GM18858 (cell line): ENCODE measurements around the gene EPAS1.

Experiments used
- ATAC-seq: cut with Tn5 transposase; IDR thresholded peaks from one replicate; pipeline ENCODE4 v1.9.1; 2021; ENCODE audit not compliant: unreplicated experiment

Gene EPAS1

GRCh38 chr2:46380038-46380940 is 83.1 kb downstream of the EPAS1 start:
- ATAC-seq = no peak

DNA sequence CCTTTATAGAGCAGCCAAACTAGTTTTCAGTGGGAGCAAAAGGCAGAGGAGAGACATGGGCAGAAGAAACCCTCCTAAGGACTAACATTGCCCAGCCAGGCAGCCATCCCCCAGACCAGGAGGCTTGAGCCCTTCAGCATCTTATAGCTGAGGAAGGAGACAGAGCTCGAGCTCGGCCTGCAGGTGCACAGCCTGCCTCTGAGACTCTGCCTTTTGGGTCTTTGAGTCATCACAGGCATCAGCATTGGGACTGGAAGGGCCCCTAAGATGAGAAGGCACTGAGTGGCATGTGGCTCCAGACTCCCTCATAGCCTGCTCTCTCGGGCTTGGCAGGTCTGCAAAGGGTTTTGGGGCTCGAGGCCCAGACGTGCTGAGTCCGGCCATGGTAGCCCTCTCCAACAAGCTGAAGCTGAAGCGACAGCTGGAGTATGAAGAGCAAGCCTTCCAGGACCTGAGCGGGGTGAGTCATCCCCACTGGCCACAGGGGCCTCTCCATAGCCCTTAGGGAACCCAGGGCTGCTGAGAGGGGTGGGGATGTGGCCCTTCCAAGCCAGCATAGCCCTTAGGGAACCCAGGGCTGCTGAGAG is 84.1 kb downstream of the EPAS1 start:
- no peak for ATAC-seq

GRCh38 chr2:46381871-46382270 is 84.7 kb downstream of the EPAS1 start:
- no peak for ATAC-seq

DNA sequence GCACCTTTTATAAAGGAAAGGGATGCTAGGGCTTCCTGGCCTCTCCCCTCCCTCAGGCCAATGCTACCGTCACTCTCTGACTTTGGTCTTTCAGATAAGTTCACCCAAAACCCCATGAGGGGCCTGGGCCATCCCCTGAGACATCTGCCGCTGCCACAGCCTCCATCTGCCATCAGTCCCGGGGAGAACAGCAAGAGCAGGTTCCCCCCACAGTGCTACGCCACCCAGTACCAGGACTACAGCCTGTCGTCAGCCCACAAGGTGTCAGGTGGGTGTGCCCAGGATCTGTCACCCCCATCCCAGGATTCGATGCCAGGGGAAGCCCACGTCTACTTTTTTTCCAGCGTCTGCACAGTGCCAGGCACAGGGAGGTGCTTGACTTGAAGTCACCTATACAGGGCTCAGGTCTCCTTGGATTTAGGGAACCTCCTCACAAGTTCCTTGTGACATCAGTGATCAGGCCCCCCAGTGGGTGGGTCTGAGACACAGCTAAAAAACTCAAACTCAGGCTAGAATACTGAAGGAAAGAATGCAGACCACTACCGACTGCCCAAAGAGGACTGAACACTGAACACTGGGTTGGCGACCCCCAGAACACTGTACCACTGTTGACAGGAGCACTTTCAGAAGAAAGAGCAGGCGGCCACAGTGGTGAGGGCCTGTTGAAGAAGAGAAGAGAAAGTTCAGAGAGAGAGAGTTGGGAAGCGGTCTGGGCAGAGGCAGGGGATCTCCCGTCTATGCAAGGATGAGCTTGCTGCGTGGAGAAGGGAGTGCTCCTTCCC is 85.3 kb downstream of the EPAS1 start:
- ATAC-seq = no peak

DNA sequence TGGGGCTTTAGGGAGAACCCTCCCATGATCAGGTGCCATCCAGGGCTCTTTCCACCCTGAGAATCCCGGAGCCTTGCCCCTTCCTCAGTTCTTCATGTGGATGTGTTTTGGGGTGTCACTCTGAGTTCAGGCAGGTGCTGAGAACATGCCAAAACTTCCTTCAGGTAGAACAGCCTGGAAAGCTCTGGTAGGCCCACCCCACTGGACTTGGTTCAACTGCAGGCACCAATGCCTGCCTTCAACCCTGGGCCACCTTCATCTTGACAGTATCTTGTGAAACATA is 85.8 kb downstream of the EPAS1 start:
- no peak for ATAC-seq

DNA sequence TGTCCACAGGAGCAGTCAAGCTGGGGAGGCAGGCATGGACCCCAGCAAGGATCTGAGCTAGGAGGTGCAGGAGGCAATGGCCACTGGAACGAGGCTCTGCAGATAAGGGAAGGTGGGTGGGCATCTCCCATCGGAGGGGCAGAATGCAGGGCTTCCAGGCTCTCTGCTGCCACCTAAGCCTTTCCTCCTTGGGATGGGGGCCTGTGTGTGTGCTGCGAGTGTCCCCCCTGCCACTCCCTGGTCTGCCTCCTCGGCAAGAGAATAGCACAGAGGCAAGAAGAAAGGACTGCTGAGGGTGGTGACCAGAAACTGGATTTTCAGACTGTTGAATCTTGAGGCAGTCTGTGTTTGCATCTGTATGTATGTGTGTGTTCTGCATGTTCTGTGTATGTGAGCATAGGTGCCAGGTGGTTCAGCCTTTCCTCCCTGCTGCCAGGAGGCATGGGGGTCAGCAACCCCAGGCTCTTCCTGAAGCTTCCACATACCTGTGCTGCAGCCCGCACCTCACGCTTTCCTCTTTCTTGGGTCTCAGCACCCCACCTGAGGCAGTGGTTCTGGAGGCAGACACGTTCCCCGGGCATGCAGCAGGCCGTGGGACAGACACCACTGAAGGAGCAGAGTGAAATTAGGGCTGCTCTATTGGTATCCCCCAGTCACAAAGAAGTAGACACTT is 86.7 kb downstream of the EPAS1 start:
- ATAC-seq = no peak

- no peak for ATAC-seq
These were observed 87.2 kb downstream of the EPAS1 start for GRCh38 chr2:46384457-46384815.

DNA sequence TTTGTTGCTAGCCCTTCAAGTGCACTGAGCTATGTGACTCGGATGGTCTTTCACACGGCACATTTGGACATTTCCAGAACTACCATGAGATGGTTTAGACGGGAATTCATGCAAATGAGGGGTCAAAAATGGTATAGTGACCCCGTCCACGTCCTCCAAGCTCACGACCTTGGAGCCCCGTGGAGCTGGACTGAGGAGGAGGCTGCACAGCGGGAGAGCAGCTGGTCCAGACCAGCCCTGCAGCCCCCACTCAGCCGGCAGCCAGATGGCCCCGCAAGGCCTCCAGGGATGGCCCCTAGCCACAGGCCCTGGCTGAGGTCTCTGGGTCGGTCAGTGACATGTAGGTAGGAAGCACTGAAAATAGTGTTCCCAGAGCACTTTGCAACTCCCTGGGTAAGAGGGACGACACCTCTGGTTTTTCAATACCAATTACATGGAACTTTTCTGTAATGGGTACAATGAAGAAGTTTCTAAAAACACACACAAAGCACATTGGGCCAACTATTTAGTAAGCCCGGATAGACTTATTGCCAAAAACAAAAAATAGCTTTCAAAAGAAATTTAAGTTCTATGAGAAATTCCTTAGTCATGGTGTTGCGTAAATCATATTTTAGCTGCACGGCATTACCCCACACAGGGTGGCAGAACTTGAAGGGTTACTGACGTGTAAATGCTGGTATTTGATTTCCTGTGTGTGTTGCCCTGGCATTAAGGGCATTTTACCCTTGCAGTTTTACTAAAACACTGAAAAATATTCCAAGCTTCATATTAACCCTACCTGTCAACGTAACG is 88.8 kb downstream of the EPAS1 start:
- no peak for ATAC-seq

GRCh38 chr2:46386763-46387162 is 89.6 kb downstream of the EPAS1 start:
- ATAC-seq = no peak

- ATAC-seq = no peak
These were observed 90.1 kb downstream of the EPAS1 start for GRCh38 chr2:46387292-46387691.

DNA sequence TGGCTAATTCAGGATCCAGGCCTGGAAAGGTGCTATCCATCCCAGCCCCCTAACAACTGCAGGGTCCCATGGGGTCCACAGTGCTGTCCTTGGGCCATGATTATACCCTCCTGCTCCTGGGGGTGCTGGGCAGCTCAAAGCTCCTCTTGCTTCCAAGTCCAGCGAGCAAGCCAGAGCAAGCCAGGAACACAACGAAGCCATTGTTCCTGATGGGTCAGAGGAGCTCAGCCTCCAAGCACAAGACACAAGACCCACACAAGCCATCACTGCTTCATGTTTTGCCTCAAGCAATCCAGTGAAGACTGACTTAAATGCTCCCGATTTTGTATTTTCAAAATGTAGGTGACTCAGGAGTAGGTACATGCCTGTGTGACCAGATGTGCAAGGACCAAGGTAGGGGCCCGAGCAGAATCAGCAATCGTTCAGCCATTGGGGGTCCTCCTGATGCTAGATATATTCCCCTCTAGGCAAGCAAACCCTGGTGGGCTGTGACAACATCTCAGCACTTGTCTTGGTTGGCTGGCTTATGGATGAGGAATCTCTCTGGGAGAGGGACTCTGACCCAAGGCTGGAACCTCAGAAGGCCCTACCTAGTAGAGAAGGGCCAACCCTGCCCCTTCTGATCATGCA is 90.8 kb downstream of the EPAS1 start:
- ATAC-seq = no peak

DNA sequence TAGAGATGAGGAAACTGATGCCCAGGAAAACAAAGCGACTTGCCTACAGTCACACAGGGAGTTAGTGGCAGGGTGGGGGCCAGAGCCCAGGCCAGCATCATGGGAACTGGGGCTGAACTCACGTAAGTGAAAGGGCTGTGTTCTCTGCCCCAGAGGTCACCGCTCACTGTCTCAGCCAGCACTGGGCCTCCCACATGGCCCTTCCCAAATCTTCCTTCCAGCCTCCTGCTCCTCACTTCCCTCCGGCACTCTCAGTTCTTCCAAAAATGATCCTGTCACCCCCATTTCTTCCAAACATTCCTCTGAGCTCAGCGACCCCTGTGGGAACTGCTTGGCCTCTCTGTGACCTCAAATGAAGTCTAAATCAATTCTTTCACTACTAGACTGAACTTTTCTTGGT is 91.7 kb downstream of the EPAS1 start:
- ATAC-seq = no peak

DNA sequence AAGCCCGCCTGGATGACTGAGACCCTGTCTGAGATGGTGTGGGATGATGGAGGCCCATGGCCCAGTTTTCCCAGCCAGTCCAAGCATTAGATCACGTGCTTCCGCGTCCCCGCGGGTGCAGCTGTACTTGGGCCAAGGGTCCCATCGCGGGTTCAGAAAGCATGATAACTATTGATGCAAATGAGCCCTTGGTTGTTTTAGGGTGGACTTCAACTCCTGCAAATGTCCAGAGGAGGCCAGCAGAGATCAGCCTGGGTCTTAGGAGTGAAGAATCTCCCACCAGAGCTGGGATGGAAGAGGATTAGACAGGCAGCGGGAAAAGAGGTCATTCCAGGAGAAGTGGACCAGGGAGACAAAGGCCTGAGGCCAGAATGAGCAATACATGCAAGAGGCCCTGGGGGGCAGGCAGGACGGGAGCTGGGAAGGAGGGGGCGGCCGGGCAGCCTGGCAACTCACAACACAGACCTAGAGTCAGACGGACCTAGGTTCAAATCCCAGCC is 92.3 kb downstream of the EPAS1 start:
- ATAC-seq = no peak

GRCh38 chr2:46390036-46390435 is 92.8 kb downstream of the EPAS1 start:
- no peak for ATAC-seq

DNA sequence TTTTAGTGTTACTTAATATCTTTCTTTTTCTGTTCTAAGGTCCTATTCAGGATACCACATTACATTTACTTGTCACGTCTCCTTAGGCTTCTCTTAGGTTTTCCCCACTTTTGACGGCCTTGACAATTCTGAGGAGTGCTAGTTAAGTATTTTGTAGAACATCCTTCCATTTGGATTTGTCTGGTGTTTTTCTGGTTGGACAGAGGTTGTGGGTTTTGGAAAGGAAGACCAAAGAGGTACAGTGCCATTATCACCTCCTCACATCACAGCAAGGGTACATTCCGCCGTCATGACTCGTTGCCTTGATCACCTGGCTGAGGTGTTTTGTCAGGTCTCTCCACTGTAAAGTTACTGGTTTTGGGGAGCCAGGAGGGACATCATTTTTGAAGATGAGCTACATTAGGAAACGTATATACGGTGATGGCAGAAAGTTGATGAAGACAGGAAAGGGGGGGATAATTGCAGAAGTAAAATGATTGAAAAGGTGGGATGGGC is 93.7 kb downstream of the EPAS1 start:
- no peak for ATAC-seq

- ATAC-seq = no peak
These were observed 95.5 kb downstream of the EPAS1 start for GRCh38 chr2:46392561-46393346.

- no peak for ATAC-seq
These were observed 96.2 kb downstream of the EPAS1 start for GRCh38 chr2:46393347-46393820.

DNA sequence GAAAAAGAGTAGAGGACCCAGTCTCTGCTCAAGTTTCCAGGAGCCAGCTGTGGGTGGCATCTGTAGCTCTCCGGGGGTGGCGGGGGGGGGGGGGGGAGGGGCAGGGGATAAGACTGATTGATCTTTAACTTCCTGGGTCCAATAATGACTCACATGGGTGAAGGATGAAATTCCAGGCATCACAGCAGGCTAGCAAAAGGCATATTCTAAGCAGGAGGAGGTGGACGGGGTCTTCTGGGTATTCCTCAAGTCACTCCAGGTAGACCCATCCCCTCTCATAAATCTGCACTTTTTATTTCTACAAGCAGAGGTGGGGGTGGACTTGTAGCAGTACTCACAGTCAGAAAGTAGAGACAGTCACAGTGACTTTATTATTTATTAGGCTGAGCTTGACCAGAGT is 96.7 kb downstream of the EPAS1 start:
- no peak for ATAC-seq
